GM21723 (cell line): ENCODE measurements around the gene PTPRT.

Experiments
- ATAC-seq: cut with Tn5 transposase; IDR thresholded peaks from one replicate; pipeline ENCODE4 v1.9.1; 2021; ENCODE audit warnings: mild to moderate bottlenecking, moderate library complexity; ENCODE audit not compliant: unreplicated experiment

Gene PTPRT

GRCh38 chr20:43028470-43028869 is 161.2 kb downstream of the PTPRT start:
- ATAC-seq = no peak

- ATAC-seq = no peak
Observed at GRCh38 chr20:43023836-43024235, 165.9 kb downstream of the PTPRT start.

GRCh38 chr20:43022568-43022967 is 167.1 kb downstream of the PTPRT start:
- ATAC-seq = no peak

GRCh38 chr20:43022081-43022480 is 167.6 kb downstream of the PTPRT start:
- ATAC-seq = no peak

GRCh38 chr20:43017241-43018030 is 172.3 kb downstream of the PTPRT start:
- no peak for ATAC-seq

GRCh38 chr20:43016257-43016656 is 173.4 kb downstream of the PTPRT start:
- no peak for ATAC-seq

GRCh38 chr20:43015566-43015965 is 174.1 kb downstream of the PTPRT start:
- ATAC-seq = no peak

- no peak for ATAC-seq
Observed at GRCh38 chr20:43014206-43014605, 175.5 kb downstream of the PTPRT start.

GRCh38 chr20:43011491-43011890 is 178.2 kb downstream of the PTPRT start:
- ATAC-seq = no peak

GRCh38 chr20:43009532-43009931 is 180.2 kb downstream of the PTPRT start:
- ATAC-seq = no peak

- ATAC-seq = no peak
Observed at GRCh38 chr20:43007525-43007924, 182.2 kb downstream of the PTPRT start.

GRCh38 chr20:43006651-43007375 is 182.9 kb downstream of the PTPRT start:
- no peak for ATAC-seq

- ATAC-seq = no peak
Observed at GRCh38 chr20:43003318-43003944, 186.3 kb downstream of the PTPRT start.

GRCh38 chr20:42996141-42996540 is 193.6 kb downstream of the PTPRT start:
- ATAC-seq = no peak

GRCh38 chr20:42988319-42988718 is 201.4 kb downstream of the PTPRT start:
- ATAC-seq = no peak

- no peak for ATAC-seq
Observed at GRCh38 chr20:42987376-42988114, 202.2 kb downstream of the PTPRT start.

GRCh38 chr20:42986143-42986773 is 203.4 kb downstream of the PTPRT start:
- no peak for ATAC-seq

- no peak for ATAC-seq
Observed at GRCh38 chr20:42985628-42986027, 204.1 kb downstream of the PTPRT start.

GRCh38 chr20:42982218-42982617 is 207.5 kb downstream of the PTPRT start:
- ATAC-seq = no peak

GRCh38 chr20:42981253-42981652 is 208.5 kb downstream of the PTPRT start:
- ATAC-seq = no peak

- no peak for ATAC-seq
Observed at GRCh38 chr20:42979720-42980119, 210.0 kb downstream of the PTPRT start.
